ENCODE data around the gene CACNA2D4. TPM values are rescaled to one million over a fixed set of nuclear protein-coding genes. Genes with fewer than 3 reads are reported as not detected.

CACNA2D4 gene
- total and polyA plus RNA-seq, 2 donors (not counting 1 experiment from before 2014, with no cell fraction given): 0.68 to 0.99 TPM

DNA sequence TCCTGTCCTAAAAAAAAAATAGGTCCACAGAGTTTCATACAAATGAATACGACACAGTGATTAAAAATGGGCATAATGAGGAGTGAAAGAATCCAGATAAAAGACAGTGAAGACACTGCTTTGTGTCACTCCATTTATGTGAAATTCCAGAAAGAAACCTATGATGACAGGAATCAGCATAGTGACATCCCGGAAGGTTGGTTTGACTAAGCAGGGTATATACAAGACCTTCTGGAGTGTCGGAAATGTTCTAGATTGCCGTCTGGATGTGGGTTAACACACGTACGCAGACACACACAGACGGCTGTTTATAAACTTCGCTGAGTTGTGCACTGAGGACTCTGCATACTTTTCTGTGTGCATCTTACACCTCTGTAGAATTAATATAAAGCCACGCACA, 13.2 kb upstream of the CACNA2D4 start:
- no peak for DNase-seq (ENCODE audit: low read depth in 2 of 2)
- Histone ChIP-seq H4K20me1 (ENCODE audit: control insufficient read depth, extremely low read depth, insufficient read depth, low read length) (no peaks in the 10 kb centered on the region), H3K27ac (ENCODE audit: insufficient read depth, low read length) (no peak overlapping the region), H3K9ac (ENCODE audit: insufficient read depth, low read length) (no peak overlapping the region), H3K79me2 (ENCODE audit: control insufficient read depth, insufficient read depth, low read length) (no peaks in the 10 kb centered on the region), H3K4me3 (replicated peaks in 1 of 4; ENCODE audit: control extremely low read depth in 1 of 4, insufficient read depth in 1 of 4, low read depth in 3 of 4, low read length in 4 of 4) (no peak overlapping the region), H3K4me1 (ENCODE audit: control insufficient read depth, extremely low read depth, insufficient read depth, low read length) (peaks cover 5% of the 10 kb centered on the region), H2AFZ (ENCODE audit: low read length) (no peak overlapping the region), H3K36me3 (ENCODE audit: control insufficient read depth, insufficient read depth, low read length) (no peaks in the 10 kb centered on the region), H3K4me2 (ENCODE audit: extremely low read depth, insufficient read depth, low read length) (no peak overlapping the region), H3K9me3 (ENCODE audit: control insufficient read depth, insufficient read depth, low read depth, low read length) (no peaks in the 10 kb centered on the region), H3K27me3 (ENCODE audit: control insufficient read depth, insufficient read depth, low read length) (peaks cover 7% of the 10 kb centered on the region)
- TF ChIP-seq, protein P1, sequence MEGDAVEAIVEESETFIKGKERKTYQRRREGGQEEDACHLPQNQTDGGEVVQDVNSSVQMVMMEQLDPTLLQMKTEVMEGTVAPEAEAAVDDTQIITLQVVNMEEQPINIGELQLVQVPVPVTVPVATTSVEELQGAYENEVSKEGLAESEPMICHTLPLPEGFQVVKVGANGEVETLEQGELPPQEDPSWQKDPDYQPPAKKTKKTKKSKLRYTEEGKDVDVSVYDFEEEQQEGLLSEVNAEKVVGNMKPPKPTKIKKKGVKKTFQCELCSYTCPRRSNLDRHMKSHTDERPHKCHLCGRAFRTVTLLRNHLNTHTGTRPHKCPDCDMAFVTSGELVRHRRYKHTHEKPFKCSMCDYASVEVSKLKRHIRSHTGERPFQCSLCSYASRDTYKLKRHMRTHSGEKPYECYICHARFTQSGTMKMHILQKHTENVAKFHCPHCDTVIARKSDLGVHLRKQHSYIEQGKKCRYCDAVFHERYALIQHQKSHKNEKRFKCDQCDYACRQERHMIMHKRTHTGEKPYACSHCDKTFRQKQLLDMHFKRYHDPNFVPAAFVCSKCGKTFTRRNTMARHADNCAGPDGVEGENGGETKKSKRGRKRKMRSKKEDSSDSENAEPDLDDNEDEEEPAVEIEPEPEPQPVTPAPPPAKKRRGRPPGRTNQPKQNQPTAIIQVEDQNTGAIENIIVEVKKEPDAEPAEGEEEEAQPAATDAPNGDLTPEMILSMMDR (conservative IDR thresholded peaks at IDR 0.05 in 1 of 2, IDR thresholded peaks at IDR 0.05 in 1 of 2; ENCODE audit: low read depth in 1 of 2, low read length in 2 of 2): no peak
- no peak for TF ChIP-seq EZH2 (IDR thresholded peaks at IDR 0.05; ENCODE audit: low read length, missing control alignments)

DNA sequence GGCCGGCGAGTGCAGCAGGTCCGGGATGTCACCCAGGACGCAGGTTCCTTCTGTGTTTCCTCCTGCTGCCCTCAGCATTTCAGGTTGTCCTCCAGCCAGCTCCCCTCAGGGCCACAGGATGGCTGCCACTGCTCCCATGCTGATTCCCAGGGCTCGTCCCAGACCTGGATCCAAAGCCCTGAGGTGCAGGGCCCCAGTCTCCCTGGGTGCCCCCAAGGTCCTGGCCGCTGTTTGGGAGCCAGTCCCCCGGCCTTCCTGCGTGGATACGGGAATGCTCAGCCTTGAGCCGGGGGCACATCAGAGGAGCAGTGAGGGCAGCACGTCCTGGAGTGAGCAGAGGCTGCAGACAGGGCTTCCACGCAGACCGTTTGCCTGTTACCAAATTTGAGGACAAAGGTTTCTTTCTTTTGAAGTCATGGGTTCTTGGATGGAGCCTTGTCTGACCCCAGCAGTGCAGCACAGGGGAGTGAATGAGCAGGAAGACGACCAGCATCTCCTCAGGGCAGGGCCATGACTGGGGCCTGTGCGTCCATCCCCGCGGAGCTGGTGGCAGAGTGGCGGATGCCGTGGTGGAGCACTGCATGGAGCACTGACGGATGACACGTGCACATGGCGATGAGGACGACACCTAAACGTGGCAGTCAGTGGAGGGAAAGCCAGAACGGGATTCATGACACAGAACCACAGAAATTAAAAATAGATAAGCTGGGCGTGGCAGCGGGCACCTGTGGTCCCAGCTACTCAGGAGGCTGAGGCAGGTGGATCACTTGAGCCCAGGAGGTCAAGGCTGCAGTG, 12.5 kb upstream of the CACNA2D4 start:
- Histone ChIP-seq H3K27me3 (ENCODE audit: control insufficient read depth, insufficient read depth, low read length) (peaks cover 10% of the 10 kb centered on the region), H3K4me1 (ENCODE audit: control insufficient read depth, extremely low read depth, insufficient read depth, low read length) (peaks cover 5% of the 10 kb centered on the region), H3K9me3 (ENCODE audit: control insufficient read depth, insufficient read depth, low read depth, low read length) (no peaks in the 10 kb centered on the region), H3K36me3 (ENCODE audit: control insufficient read depth, insufficient read depth, low read length) (no peaks in the 10 kb centered on the region), H3K27ac (ENCODE audit: insufficient read depth, low read length) (no peak overlapping the region), H3K9ac (ENCODE audit: insufficient read depth, low read length) (no peak overlapping the region), H3K4me2 (ENCODE audit: extremely low read depth, insufficient read depth, low read length) (no peak overlapping the region), H2AFZ (ENCODE audit: low read length) (no peak overlapping the region), H3K4me3 (replicated peaks in 1 of 4; ENCODE audit: control extremely low read depth in 1 of 4, insufficient read depth in 1 of 4, low read depth in 3 of 4, low read length in 4 of 4) (no peak overlapping the region), H4K20me1 (ENCODE audit: control insufficient read depth, extremely low read depth, insufficient read depth, low read length) (no peaks in the 10 kb centered on the region), H3K79me2 (ENCODE audit: control insufficient read depth, insufficient read depth, low read length) (no peaks in the 10 kb centered on the region)
- no peak for DNase-seq (ENCODE audit: low read depth in 2 of 2)
- TF ChIP-seq, protein P1 (conservative IDR thresholded peaks at IDR 0.05 in 1 of 2, IDR thresholded peaks at IDR 0.05 in 1 of 2; ENCODE audit: low read depth in 1 of 2, low read length in 2 of 2): no peak
- TF ChIP-seq EZH2 (IDR thresholded peaks at IDR 0.05; ENCODE audit: low read length, missing control alignments): no peak

DNA sequence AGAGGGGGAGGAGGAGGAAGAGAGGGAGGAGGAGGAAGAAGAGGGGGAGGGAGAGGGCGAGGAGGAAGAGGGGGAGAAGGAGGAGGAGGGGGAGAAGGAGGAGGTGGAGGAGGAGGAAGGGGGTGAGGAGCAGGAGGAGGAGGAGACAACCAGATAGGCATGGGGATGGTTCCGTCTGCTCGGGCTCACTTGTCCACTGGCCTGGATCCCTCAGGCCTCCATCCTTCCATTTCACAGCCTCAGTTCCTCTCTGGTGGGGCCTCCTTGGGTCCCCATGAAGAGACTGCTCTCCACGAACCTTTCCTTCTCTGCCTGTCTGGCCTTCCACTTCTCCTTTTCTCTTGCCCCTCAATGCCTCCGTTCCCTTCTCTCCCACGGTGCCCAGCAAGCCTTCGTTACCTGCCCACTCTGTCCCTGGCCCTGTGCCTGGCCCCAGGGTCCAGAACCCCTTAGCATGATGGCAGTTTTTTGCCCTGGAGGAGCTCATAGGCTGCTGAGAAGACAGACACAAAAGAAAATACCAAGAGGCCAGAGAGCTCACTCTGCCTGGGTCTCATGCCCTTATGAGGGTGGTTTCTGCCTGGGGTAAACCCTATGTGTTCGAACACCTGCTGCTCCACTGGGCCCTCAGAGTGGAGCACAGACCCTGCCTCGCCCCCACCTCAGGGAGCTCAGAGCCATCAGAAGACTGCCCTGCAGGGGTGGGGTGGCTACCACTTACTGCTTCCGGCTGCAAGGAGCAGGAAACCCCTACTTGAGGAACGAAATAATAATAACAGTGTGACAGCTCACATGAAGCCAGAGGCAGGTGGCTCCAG, 11.7 kb upstream of the CACNA2D4 start:
- Histone ChIP-seq H3K9me3 (ENCODE audit: control insufficient read depth, insufficient read depth, low read depth, low read length) (no peaks in the 10 kb centered on the region), H3K4me3 (replicated peaks in 1 of 4; ENCODE audit: control extremely low read depth in 1 of 4, insufficient read depth in 1 of 4, low read depth in 3 of 4, low read length in 4 of 4) (no peak overlapping the region), H3K9ac (ENCODE audit: insufficient read depth, low read length) (no peak overlapping the region), H3K4me1 (ENCODE audit: control insufficient read depth, extremely low read depth, insufficient read depth, low read length) (peaks cover 5% of the 10 kb centered on the region), H3K79me2 (ENCODE audit: control insufficient read depth, insufficient read depth, low read length) (no peaks in the 10 kb centered on the region), H3K27ac (ENCODE audit: insufficient read depth, low read length) (no peak overlapping the region), H2AFZ (ENCODE audit: low read length) (no peak overlapping the region), H3K4me2 (ENCODE audit: extremely low read depth, insufficient read depth, low read length) (no peak overlapping the region), H3K36me3 (ENCODE audit: control insufficient read depth, insufficient read depth, low read length) (no peaks in the 10 kb centered on the region), H4K20me1 (ENCODE audit: control insufficient read depth, extremely low read depth, insufficient read depth, low read length) (no peaks in the 10 kb centered on the region), H3K27me3 (ENCODE audit: control insufficient read depth, insufficient read depth, low read length) (peaks cover 15% of the 10 kb centered on the region)
- TF ChIP-seq EZH2 (IDR thresholded peaks at IDR 0.05; ENCODE audit: low read length, missing control alignments): no peak
- TF ChIP-seq, protein P1 (conservative IDR thresholded peaks at IDR 0.05 in 1 of 2, IDR thresholded peaks at IDR 0.05 in 1 of 2; ENCODE audit: low read depth in 1 of 2, low read length in 2 of 2): no peak
- DNase-seq (ENCODE audit: low read depth in 2 of 2): no peak
